Brain pericyte (primary cell): ENCODE measurements around the gene POLN.
"Not testable (repeated sequence)": the region's sequence is repeated elsewhere in the genome, so short reads cannot be mapped to it uniquely, and the experiment has no call there.

Experiments
- DNase-seq: peaks from one replicate; pipeline ENCODE4 v3.0.0-alpha.2; 2012; ENCODE audit warnings: low read depth, low spot score

POLN gene

GRCh38 chr4:2042204-2042946 is 199.5 kb downstream of the POLN start:
- DNase-seq = no peak

- no peak for DNase-seq
Measured at GRCh38 chr4:2041239-2042130, 200.4 kb downstream of the POLN start.

GRCh38 chr4:2040391-2041238 is 201.3 kb downstream of the POLN start:
- DNase-seq = no peak

- DNase-seq = no peak
Measured at GRCh38 chr4:2036866-2037265, 205.1 kb downstream of the POLN start.

GRCh38 chr4:2036327-2036726 is 205.6 kb downstream of the POLN start:
- DNase-seq = no peak

GRCh38 chr4:2031161-2031560 is 210.8 kb downstream of the POLN start:
- DNase-seq = not testable (repeated sequence)

GRCh38 chr4:2027120-2027519 is 214.8 kb downstream of the POLN start:
- not testable (repeated sequence) for DNase-seq

GRCh38 chr4:2025817-2026216 is 216.1 kb downstream of the POLN start:
- DNase-seq = no peak

GRCh38 chr4:2024683-2025082 is 217.2 kb downstream of the POLN start:
- DNase-seq = no peak
